Testis (tissue), 3 donors: Measurements from ENCODE around the gene GCNT2. TPM values are rescaled to one million over a fixed set of nuclear protein-coding genes. Genes with fewer than 3 reads are reported as not detected.

Experiments used
- DNase-seq: peaks from one replicate; pipeline ENCODE4 v3.0.0-alpha.2; 2019
- H3K27ac ChIP-seq, 2 donors: fragments of 200-600 bp; sonication (generic); one replicate each; pipeline ENCODE4 v1.5.1; 2019
- H3K27me3 ChIP-seq: fragments of 200-600 bp; sonication (generic); one replicate; pipeline ENCODE4 v1.5.1; 2019
- H3K36me3 ChIP-seq: fragments of 200-600 bp; sonication (generic); one replicate; pipeline ENCODE4 v1.5.1; 2017; ENCODE audit warnings: low read depth; ENCODE audit errors: missing control alignments
- H3K4me1 ChIP-seq: fragments of 200-600 bp; sonication (generic); one replicate; pipeline ENCODE4 v1.5.1; 2019
- H3K4me3 ChIP-seq, 2 donors: fragments of 200-600 bp; sonication (generic); one replicate each; pipeline ENCODE4 v1.5.1; 2017 to 2019
- H3K9me3 ChIP-seq: fragments of 200-600 bp; sonication (generic); one replicate; pipeline ENCODE4 v1.5.1; 2017
- POLR2A ChIP-seq: fragments of 450-650 bp; IDR thresholded peaks from one replicate; pipeline ENCODE4 v1.6.1; 2017; ENCODE audit warnings: antibody characterized with exemption, mild to moderate bottlenecking, moderate library complexity
- WGBS, 2 donors: methylation state at CpG; one replicate each; pipeline ENCODE4 v1.1.5; 2018; 5-methylcytosine and 5-hydroxymethylcytosine counted together
- intact Hi-C: fragments of 100-400 bp; cut with DNase I; formaldehyde crosslinking; loops from one replicate; pipeline ENCODE4 v1.15.1; 2023; ENCODE audit warnings: low total_unique reads
- polyA plus RNA-seq: library from polyadenylated mRNA; stranded (reverse); fragments of 350-450 nt; fragmentation: Illumina TruSeq; extraction: RNeasy Lipid Tissue Mini Kit (QIAGEN cat#74804); gene quantifications from one replicate; pipeline ENCODE4 v1.2.3, GENCODE V29; 2014; ENCODE audit warnings: low read depth, low replicate concordance; ENCODE audit not compliant: insufficient read depth
- total RNA-seq, 2 donors: library from RNA; depleted of rRNA; stranded (reverse); fragments of >200 nt; gene quantifications; one replicate each; pipeline ENCODE4 v1.2.3, GENCODE V29; 2016
- TF ChIP-seq, protein P1 (sequence below), 3 experiments: fragments of 450-650 bp in 2 of 3; fragments of 200-600 bp in 1 of 3; sonication (generic) in 1 of 3; IDR thresholded peaks; one replicate each; pipeline ENCODE4 v1.5.1; 2016 to 2019; ENCODE audit warnings: antibody characterized with exemption in 3 of 3, mild to moderate bottlenecking in 2 of 3, moderate library complexity in 1 of 3

The GCNT2 gene
- total and polyA plus RNA-seq, 3 donors from 2014 or later = 12.8 to 28.0 (median 17.0) TPM

DNA sequence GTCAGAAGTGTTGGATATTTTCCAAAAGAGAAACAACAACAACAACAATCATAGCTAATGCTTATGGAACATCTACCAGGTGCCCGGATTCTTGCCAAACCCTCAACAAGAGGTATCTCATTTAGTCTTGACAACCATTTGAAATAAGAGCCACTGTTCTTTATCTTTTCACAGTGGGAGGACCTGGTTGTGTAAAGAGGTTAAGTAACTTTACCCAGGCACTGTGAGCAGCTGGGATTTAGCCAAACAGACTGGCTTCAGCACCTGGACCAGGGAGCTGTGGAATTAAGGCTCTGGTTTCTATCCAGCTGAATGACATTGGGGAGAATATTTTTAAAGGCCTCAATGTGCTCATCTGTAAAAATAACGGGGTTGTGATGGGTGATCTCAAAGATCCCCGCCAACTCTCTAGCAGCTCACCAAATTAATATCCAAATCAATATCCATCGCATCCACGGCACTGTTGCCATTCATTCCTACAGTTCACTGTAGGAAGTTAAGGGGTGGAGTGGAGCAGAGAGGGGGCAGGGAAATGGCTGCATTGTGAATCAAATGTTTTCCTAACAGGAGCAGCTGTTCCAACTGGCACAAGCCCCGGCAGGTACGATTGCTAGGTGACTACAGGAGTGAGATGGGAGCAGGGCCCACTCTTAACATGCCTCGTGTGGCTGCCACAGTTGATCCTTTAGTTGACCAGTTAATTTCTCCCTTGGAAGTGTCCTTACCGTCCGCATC is 61.8 kb downstream of the GCNT2 start:
- no peak for TF ChIP-seq POLR2A
- DNase-seq = no peak
- no peaks in the 10 kb centered on the region for H3K36me3 ChIP-seq
- no peaks in the 10 kb centered on the region for H3K27me3 ChIP-seq
- no peaks in the 10 kb centered on the region for H3K9me3 ChIP-seq
- intact Hi-C loops = no loop called here
- H3K4me3 ChIP-seq = no peak overlapping the region
- 62 to 71% methylated on average over 10 of the region's 10 CpGs for WGBS, 2 donors
- no peaks in the 10 kb centered on the region for H3K4me1 ChIP-seq
- H3K27ac ChIP-seq = no peak overlapping the region

DNA sequence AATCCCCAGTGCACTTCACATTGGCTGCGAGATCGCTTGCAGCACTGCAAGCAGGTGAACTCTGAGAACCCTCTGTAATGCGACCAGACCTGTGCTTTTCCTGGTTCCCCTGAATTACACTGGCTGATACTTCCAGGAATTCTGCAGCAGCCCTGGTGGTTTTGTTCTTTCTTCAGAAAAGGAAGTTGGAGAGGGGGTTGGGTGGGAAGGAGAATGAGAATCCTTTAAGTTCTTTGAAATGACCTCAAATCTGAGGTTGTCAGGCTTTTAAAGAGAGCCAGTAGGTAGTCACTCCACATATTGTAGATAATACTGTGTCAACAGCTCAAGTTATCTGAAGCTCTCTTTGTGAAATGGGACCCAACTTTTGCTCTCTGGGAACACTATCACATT is 62.4 kb downstream of the GCNT2 start:
- H3K9me3 ChIP-seq = no peaks in the 10 kb centered on the region

DNA sequence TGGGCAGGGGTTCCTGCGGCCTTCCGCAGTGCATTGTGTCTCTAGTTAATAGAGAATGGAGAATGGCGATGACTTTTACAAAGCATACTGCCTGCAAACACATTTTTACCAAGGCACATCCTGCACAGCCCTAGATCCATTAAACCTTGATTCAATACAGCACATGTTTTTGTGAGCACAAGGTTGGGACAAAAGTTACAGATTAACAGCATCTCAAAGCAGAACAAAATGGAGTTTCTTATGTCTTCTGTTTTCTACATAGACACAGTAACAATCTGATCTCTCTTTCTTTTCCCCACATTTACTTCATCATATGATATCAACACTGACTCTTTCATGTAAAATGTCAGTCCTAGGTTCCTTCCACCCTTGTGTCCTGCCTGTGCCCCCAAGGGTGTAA is 63.5 kb downstream of the GCNT2 start:
- no peaks in the 10 kb centered on the region for H3K4me1 ChIP-seq
- H3K4me3 ChIP-seq = no peak overlapping the region
- H3K36me3 ChIP-seq = no peaks in the 10 kb centered on the region
- H3K9me3 ChIP-seq = no peaks in the 10 kb centered on the region
- 91 to 92% methylated on average over 3 of the region's 3 CpGs for WGBS, 2 donors
- TF ChIP-seq POLR2A = no peak
- TF ChIP-seq, protein P1, sequence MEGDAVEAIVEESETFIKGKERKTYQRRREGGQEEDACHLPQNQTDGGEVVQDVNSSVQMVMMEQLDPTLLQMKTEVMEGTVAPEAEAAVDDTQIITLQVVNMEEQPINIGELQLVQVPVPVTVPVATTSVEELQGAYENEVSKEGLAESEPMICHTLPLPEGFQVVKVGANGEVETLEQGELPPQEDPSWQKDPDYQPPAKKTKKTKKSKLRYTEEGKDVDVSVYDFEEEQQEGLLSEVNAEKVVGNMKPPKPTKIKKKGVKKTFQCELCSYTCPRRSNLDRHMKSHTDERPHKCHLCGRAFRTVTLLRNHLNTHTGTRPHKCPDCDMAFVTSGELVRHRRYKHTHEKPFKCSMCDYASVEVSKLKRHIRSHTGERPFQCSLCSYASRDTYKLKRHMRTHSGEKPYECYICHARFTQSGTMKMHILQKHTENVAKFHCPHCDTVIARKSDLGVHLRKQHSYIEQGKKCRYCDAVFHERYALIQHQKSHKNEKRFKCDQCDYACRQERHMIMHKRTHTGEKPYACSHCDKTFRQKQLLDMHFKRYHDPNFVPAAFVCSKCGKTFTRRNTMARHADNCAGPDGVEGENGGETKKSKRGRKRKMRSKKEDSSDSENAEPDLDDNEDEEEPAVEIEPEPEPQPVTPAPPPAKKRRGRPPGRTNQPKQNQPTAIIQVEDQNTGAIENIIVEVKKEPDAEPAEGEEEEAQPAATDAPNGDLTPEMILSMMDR (IDR thresholded peaks at IDR 0.05) = no peak
- intact Hi-C loops = no loop called here
- no peak for DNase-seq
- H3K27ac ChIP-seq = no peak overlapping the region
- no peaks in the 10 kb centered on the region for H3K27me3 ChIP-seq

More for the DNA sequence above, 62.4 kb downstream of the GCNT2 start:
- no peaks in the 10 kb centered on the region for H3K27me3 ChIP-seq
- no peak overlapping the region for H3K4me3 ChIP-seq
- no peak for DNase-seq
- no peak overlapping the region for H3K27ac ChIP-seq
- no peaks in the 10 kb centered on the region for H3K4me1 ChIP-seq
- H3K36me3 ChIP-seq = no peaks in the 10 kb centered on the region
- intact Hi-C loops = no loop called here
- WGBS, 2 donors = 67 to 69% methylated on average over 3 of the region's 3 CpGs
- no peak for TF ChIP-seq POLR2A
- TF ChIP-seq, protein P1 (IDR thresholded peaks at IDR 0.05) = no peak

DNA sequence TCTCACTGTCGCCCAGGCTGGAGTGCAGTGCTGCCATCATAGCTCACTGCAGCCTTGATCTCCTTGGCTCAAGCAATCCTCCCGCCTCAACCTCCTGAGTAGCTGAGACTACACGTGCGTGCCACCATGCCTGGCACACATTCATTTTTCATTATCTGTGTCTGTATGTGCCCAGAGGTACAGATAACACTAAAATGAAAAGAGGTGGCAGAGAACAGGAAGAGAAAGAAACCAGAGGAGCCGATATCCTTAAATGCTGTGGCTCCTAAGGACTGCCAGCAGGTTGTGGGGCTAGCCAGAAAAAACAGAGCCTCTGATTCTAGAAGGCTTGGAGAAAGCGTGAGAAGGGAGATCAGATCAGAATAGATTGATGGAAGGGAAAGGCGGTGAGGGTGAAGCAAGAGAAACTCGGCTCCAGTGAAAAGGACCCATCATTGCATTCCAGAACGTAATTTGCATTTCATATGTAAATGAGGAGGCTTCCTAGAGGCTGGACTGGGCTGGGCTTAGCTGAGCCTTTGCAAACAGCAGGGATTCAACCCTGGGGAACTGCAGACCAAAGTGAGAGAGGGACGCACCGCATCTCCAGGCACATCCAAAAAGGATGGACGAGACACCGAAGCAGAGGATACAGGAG is 64.2 kb downstream of the GCNT2 start:
- Histone ChIP-seq H3K36me3 (no peaks in the 10 kb centered on the region), H3K27me3 (no peaks in the 10 kb centered on the region), H3K9me3 (no peaks in the 10 kb centered on the region), H3K27ac (no peak overlapping the region), H3K4me3 (no peak overlapping the region), H3K4me1 (no peaks in the 10 kb centered on the region)
- intact Hi-C loops = no loop called here
- DNase-seq = no peak
- WGBS, 2 donors = 48% methylated on average over 13 of the region's 13 CpGs
- TF ChIP-seq, protein P1 (IDR thresholded peaks at IDR 0.05) = no peak
- TF ChIP-seq POLR2A = no peak

DNA sequence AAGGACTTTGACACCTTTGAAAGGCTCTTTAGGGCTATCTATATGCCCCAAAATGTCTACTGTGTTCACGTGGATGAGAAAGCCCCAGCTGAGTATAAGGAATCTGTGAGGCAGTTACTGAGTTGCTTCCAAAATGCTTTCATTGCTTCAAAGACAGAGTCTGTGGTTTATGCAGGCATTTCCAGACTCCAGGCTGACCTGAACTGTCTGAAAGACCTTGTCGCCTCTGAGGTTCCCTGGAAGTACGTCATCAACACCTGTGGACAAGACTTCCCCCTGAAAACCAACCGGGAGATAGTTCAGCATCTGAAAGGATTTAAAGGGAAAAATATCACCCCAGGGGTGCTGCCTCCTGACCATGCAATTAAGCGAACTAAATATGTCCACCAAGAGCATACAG is 65.2 kb downstream of the GCNT2 start:
- intact Hi-C loops = no loop called here
- Histone ChIP-seq H3K27ac (no peak overlapping the region), H3K4me3 (no peak overlapping the region), H3K4me1 (no peaks in the 10 kb centered on the region), H3K36me3 (no peaks in the 10 kb centered on the region), H3K27me3 (no peaks in the 10 kb centered on the region), H3K9me3 (no peaks in the 10 kb centered on the region)
- WGBS, 2 donors = 57 to 70% methylated on average over 5 of the region's 5 CpGs
- no peak for DNase-seq
- TF ChIP-seq POLR2A = no peak
- TF ChIP-seq, protein P1 (IDR thresholded peaks at IDR 0.05) = no peak
